Measurements from ENCODE around the gene C6orf136. TPM values are rescaled to one million over a fixed set of nuclear protein-coding genes. Genes with fewer than 3 reads are reported as not detected.
"Not testable (repeated sequence)": the region's sequence is repeated elsewhere in the genome, so short reads cannot be mapped to it uniquely, and the experiment has no call there.

C6orf136 gene
- total and polyA plus RNA-seq, 4 donors: 5.1 to 26.0 (median 13.3) TPM

DNA sequence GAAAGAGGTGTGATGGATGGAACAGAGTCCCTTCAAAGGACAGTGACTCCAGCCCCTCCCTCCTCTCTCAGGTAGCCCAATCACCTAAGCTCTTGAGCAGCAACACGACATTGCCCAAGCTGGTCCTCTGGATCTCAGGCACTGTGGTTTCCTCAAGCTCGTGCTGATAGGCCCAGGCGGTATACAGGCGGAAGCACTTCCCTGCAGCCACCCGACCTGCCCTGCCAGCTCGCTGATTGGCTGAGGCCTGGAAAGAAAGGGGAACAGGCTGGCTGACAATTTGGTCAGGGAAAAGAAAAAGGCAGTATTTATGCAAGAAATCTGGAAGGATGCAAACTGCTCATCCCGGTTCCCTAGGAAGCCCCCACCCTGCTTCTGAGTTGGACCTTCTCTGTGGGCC is 9.6 kb downstream of the C6orf136 start:
- no peak for ATAC-seq (ENCODE audit: insufficient read depth, low FRiP score)
- no peak overlapping the region for H3K9ac ChIP-seq (ENCODE audit: insufficient read depth in 1 of 2, low read length in 2 of 2)
- H3K9me3 ChIP-seq (ENCODE audit: control insufficient read depth in 4 of 4, insufficient read depth in 3 of 4, low read length in 3 of 4): no peaks in the 10 kb centered on the region
- TF ChIP-seq, protein P1, sequence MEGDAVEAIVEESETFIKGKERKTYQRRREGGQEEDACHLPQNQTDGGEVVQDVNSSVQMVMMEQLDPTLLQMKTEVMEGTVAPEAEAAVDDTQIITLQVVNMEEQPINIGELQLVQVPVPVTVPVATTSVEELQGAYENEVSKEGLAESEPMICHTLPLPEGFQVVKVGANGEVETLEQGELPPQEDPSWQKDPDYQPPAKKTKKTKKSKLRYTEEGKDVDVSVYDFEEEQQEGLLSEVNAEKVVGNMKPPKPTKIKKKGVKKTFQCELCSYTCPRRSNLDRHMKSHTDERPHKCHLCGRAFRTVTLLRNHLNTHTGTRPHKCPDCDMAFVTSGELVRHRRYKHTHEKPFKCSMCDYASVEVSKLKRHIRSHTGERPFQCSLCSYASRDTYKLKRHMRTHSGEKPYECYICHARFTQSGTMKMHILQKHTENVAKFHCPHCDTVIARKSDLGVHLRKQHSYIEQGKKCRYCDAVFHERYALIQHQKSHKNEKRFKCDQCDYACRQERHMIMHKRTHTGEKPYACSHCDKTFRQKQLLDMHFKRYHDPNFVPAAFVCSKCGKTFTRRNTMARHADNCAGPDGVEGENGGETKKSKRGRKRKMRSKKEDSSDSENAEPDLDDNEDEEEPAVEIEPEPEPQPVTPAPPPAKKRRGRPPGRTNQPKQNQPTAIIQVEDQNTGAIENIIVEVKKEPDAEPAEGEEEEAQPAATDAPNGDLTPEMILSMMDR (IDR thresholded peaks at IDR 0.05; ENCODE audit: control extremely low read depth, extremely low read depth): no peak
- peaks cover 40 to 71% (median 47%) of the 10 kb centered on the region in 4 donors for H3K36me3 ChIP-seq (ENCODE audit: control insufficient read depth in 4 of 4, insufficient read depth in 4 of 4, low read length in 4 of 4)
- H3K27ac ChIP-seq (ENCODE audit: low read depth in 1 of 2, low read length in 1 of 2): no peak overlapping the region
- DNase-seq: no peak
- H3K4me3 ChIP-seq: no peak overlapping the region
- WGBS, 2 donors: 34 to 68% methylated on average over 7 of the region's 7 CpGs
- no peaks in the 10 kb centered on the region for H3K4me1 ChIP-seq (ENCODE audit: control insufficient read depth in 5 of 5, insufficient read depth in 5 of 5, low read length in 5 of 5)
- no peaks in the 10 kb centered on the region for H3K27me3 ChIP-seq (ENCODE audit: control insufficient read depth in 3 of 3, insufficient read depth in 3 of 3, low read length in 2 of 3)

DNA sequence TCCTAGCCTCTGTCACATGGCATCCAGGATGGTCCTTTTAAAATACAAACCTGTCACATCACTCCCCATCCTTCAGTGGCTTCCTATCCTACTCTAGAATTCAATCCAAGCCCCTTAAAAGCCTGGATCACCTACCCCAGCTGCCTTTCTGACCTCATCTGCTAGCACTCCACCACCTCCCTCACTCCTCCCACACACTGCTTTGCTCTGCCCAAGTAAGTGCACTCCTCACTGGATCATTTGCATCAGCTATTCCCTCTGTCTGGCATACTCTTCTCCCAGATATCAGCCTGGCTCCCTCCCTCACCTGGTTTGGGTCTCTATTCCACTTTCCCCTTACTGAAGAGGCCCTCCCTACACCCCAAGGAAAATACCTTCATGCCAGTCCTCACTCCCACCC is 10.5 kb downstream of the C6orf136 start:
- DNase-seq (no peak), ATAC-seq (ENCODE audit: insufficient read depth, low FRiP score) (no peak)
- H3K27me3 ChIP-seq (ENCODE audit: control insufficient read depth in 3 of 3, insufficient read depth in 3 of 3, low read length in 2 of 3): no peaks in the 10 kb centered on the region
- TF ChIP-seq, protein P1 (IDR thresholded peaks at IDR 0.05; ENCODE audit: control extremely low read depth, extremely low read depth): no peak
- no peaks in the 10 kb centered on the region for H3K9me3 ChIP-seq (ENCODE audit: control insufficient read depth in 4 of 4, insufficient read depth in 3 of 4, low read length in 3 of 4)
- no peak overlapping the region for H3K4me3 ChIP-seq
- H3K36me3 ChIP-seq (ENCODE audit: control insufficient read depth in 4 of 4, insufficient read depth in 4 of 4, low read length in 4 of 4): peaks cover 44 to 76% (median 49%) of the 10 kb centered on the region in 4 donors
- no peak overlapping the region for H3K9ac ChIP-seq (ENCODE audit: insufficient read depth in 1 of 2, low read length in 2 of 2)
- H3K27ac ChIP-seq (ENCODE audit: low read depth in 1 of 2, low read length in 1 of 2): no peak overlapping the region
- no peaks in the 10 kb centered on the region for H3K4me1 ChIP-seq (ENCODE audit: control insufficient read depth in 5 of 5, insufficient read depth in 5 of 5, low read length in 5 of 5)

DNA sequence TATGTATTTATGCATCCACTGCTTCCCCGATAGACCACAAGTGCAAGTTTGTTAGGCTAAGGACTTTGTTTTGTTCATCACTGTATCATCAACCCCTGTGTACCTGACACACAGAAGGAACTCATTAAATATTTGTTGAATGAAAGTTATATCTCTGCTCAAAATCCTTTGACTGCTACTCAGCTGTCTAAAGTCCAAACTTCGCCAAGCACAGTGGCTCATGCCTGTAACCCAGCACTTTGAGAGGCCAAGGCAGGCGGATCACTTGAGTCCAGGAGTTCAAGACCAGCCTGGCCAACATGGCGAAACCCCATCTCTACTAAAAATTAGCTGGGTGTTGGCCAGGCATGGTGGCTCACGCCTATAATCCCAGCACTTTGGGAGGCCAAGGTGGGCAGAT is 11.0 kb downstream of the C6orf136 start:
- not testable (repeated sequence) for H3K4me1 ChIP-seq (ENCODE audit: control insufficient read depth in 5 of 5, insufficient read depth in 5 of 5, low read length in 5 of 5); ATAC-seq (ENCODE audit: insufficient read depth, low FRiP score); H3K27me3 ChIP-seq (ENCODE audit: control insufficient read depth in 3 of 3, insufficient read depth in 3 of 3, low read length in 2 of 3); DNase-seq; H3K9ac ChIP-seq (ENCODE audit: insufficient read depth in 1 of 2, low read length in 2 of 2); H3K9me3 ChIP-seq (ENCODE audit: control insufficient read depth in 4 of 4, insufficient read depth in 3 of 4, low read length in 3 of 4); H3K27ac ChIP-seq (ENCODE audit: low read depth in 1 of 2, low read length in 1 of 2); H3K4me3 ChIP-seq
- WGBS, 2 donors: 98 to 99% methylated on average over 5 of the region's 5 CpGs
- H3K36me3 ChIP-seq (ENCODE audit: control insufficient read depth in 4 of 4, insufficient read depth in 4 of 4, low read length in 4 of 4): peaks cover 43 to 75% (median 50%) of the 10 kb centered on the region in 4 donors

DNA sequence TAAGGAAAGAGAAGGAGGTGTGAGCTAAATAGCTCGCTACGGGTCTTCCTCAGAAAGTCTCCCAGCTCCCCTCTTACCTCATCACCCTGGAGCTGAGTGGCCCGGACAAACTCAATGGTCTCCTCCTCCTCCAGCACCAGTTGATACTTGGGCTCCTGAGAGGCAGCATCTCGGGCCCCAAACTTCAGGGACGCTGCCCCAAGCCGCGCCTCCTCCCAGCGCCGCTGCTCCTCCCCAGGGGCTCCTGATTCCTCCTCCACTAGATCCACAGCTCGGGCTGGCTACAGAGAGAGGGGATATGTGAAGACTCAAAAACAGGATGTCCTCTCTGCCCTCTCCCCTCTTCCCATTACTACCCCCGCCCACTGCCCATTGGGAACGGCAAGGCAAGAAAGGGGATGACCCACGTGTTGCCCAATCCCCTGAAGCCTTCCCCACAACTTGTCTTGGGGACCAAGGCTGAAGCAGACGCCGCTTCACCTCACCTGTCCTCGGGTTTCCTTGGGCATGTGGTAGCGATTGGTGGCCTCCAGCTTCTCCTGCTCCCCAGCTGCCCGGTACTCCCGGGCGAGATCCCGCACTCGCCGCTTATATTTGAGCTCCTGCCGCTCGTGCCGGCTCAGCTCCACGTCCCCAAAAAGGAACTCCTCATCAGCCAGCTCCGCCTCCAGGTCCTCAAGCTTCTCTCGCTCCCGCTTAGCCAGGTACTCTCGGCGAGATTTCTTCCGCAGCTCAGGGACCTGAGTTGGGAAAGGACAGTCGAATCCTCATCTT is 18.2 kb downstream of the C6orf136 start:
- DNase-seq: no peak
- H3K9me3 ChIP-seq (ENCODE audit: control insufficient read depth in 4 of 4, insufficient read depth in 3 of 4, low read length in 3 of 4): no peaks in the 10 kb centered on the region
- TF ChIP-seq, protein P1 (IDR thresholded peaks at IDR 0.05; ENCODE audit: control extremely low read depth, extremely low read depth): no peak
- ATAC-seq (ENCODE audit: insufficient read depth, low FRiP score): no peak
- H3K27me3 ChIP-seq (ENCODE audit: control insufficient read depth in 3 of 3, insufficient read depth in 3 of 3, low read length in 2 of 3): no peaks in the 10 kb centered on the region
- no peak overlapping the region for H3K27ac ChIP-seq (ENCODE audit: low read depth in 1 of 2, low read length in 1 of 2)
- no peaks in the 10 kb centered on the region for H3K4me1 ChIP-seq (ENCODE audit: control insufficient read depth in 5 of 5, insufficient read depth in 5 of 5, low read length in 5 of 5)
- no peak overlapping the region for H3K9ac ChIP-seq (ENCODE audit: insufficient read depth in 1 of 2, low read length in 2 of 2)
- WGBS, 2 donors: 93 to 95% methylated on average over 34 of the region's 34 CpGs
- no peak overlapping the region for H3K4me3 ChIP-seq
- H3K36me3 ChIP-seq (ENCODE audit: control insufficient read depth in 4 of 4, insufficient read depth in 4 of 4, low read length in 4 of 4): peaks cover 29 to 50% (median 43%) of the 10 kb centered on the region in 4 donors

DNA sequence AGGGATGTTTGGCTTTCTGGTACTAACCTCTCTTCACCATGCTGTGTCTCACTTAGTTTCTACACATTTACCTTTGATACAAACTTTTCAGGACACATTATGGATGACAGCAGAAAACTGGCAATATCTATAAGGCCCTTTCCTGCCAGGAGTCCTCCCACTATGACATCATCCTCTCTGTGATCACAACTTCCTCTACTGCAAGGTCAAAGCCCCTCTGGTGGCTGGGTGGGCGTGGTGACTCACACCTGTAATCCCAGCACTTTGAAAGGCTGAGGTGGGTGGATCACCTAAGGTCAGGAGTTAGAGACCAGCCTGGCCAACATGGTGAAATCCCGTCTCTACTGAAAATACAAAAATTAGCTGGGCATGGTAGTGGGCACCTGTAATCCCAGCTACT is 19.4 kb downstream of the C6orf136 start:
- H3K4me3 ChIP-seq; H3K27ac ChIP-seq (ENCODE audit: low read depth in 1 of 2, low read length in 1 of 2); DNase-seq; H3K27me3 ChIP-seq (ENCODE audit: control insufficient read depth in 3 of 3, insufficient read depth in 3 of 3, low read length in 2 of 3); ATAC-seq (ENCODE audit: insufficient read depth, low FRiP score); H3K9me3 ChIP-seq (ENCODE audit: control insufficient read depth in 4 of 4, insufficient read depth in 3 of 4, low read length in 3 of 4); H3K9ac ChIP-seq (ENCODE audit: insufficient read depth in 1 of 2, low read length in 2 of 2); H3K4me1 ChIP-seq (ENCODE audit: control insufficient read depth in 5 of 5, insufficient read depth in 5 of 5, low read length in 5 of 5): not testable (repeated sequence)
- WGBS, 2 donors: 74 to 77% methylated on average over 2 of the region's 2 CpGs
- peaks cover 29 to 50% (median 46%) of the 10 kb centered on the region in 4 donors for H3K36me3 ChIP-seq (ENCODE audit: control insufficient read depth in 4 of 4, insufficient read depth in 4 of 4, low read length in 4 of 4)

Data from lung (tissue), 12 donors.